Activated CD4-positive, alpha-beta T cell treated with anti-CD3 and anti-CD28 coated beads, Interleukin-2, amount 50 U/mL, for 4 hours (primary cell): ENCODE measurements around the gene HABP4.

Experiments
- DNase-seq, 2 experiments: peaks; one replicate each; pipeline ENCODE4 v3.0.0-alpha.2; 2020

Gene HABP4

GRCh38 chr9:96524764-96525163 is 74.8 kb downstream of the HABP4 start:
- DNase-seq = no peak

GRCh38 chr9:96532173-96532572 is 82.2 kb downstream of the HABP4 start:
- DNase-seq = no peak

- DNase-seq = no peak
Observed at GRCh38 chr9:96540106-96540505, 90.1 kb downstream of the HABP4 start.
